Measurements from ENCODE around the gene CFAP46. TPM values are rescaled to one million over a fixed set of nuclear protein-coding genes. Genes with fewer than 3 reads are reported as not detected.

The CFAP46 gene
- total and polyA plus RNA-seq, 10 of the 15 experiments (the other 5 are each of a cell fraction or from before 2014, with no cell fraction given): 0.01 to 0.18 (median 0.03) TPM; not detected in 7

GRCh38 chr10:132911786-132912097 lies 30.6 kb downstream of the CFAP46 start (continued):
- TF ChIP-seq, protein P1, sequence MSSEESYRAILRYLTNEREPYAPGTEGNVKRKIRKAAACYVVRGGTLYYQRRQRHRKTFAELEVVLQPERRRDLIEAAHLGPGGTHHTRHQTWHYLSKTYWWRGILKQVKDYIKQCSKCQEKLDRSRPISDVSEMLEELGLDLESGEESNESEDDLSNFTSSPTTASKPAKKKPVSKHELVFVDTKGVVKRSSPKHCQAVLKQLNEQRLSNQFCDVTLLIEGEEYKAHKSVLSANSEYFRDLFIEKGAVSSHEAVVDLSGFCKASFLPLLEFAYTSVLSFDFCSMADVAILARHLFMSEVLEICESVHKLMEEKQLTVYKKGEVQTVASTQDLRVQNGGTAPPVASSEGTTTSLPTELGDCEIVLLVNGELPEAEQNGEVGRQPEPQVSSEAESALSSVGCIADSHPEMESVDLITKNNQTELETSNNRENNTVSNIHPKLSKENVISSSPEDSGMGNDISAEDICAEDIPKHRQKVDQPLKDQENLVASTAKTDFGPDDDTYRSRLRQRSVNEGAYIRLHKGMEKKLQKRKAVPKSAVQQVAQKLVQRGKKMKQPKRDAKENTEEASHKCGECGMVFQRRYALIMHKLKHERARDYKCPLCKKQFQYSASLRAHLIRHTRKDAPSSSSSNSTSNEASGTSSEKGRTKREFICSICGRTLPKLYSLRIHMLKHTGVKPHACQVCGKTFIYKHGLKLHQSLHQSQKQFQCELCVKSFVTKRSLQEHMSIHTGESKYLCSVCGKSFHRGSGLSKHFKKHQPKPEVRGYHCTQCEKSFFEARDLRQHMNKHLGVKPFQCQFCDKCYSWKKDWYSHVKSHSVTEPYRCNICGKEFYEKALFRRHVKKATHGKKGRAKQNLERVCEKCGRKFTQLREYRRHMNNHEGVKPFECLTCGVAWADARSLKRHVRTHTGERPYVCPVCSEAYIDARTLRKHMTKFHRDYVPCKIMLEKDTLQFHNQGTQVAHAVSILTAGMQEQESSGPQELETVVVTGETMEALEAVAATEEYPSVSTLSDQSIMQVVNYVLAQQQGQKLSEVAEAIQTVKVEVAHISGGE (CRISPR knock-in tag; IDR thresholded peaks at IDR 0.05): no peak
- TF ChIP-seq LARP7 (IDR thresholded peaks at IDR 0.05): no peak
- TF ChIP-seq ZNF217 (IDR thresholded peaks at IDR 0.05): no peak

DNA sequence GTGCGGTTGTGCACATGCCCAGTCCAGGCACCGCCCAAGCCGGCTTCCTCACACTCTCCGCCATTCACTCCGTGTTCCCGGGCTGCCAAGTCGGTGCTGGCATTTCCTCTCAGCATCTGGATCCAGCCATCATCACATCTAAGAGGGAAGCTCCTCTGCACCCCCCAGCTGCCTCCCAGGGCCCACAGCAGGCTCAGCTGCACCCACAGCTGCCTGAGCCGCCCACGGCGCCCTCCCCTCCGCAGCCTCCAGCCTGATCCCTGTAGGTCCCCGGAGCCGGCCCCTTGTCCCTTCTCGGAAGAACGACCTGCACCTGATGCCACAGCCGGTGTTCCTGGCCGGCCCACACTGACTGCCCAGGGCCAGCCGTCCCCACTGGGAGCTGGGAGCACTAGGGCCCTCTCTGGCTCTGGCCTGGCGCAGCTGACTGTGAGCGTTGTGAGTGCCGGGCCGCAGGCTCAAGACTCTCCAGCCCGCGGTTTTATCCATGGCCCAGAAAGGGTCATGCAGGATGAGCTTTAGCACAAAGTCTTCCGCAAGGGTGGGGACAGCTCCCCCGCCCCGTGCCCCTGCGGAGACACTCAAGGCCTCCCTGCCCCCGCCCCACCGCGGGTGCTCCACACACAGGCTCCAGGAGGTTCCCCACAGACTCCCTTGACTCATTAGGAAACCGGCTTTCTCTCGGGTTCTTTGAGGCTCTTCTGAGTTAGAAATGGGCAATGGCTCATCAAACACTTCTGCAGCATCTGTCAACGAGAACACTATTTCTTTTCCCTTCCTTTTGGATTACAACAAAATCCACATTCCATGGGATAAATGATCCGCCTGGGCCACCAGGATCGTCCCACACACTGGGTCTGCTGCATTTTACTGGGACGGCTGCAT lies 31.2 kb downstream of the CFAP46 start:
- Histone ChIP-seq H3K9ac (ENCODE audit: control insufficient read depth, insufficient read depth, low read length) (no peak overlapping the region), H3K27ac (ENCODE audit: control insufficient read depth, insufficient read depth) (no peak overlapping the region), H3K4me1 (ENCODE audit: control insufficient read depth, insufficient read depth, low read length) (no peaks in the 10 kb centered on the region), H3K27me3 (replicated peaks in 1 of 2; ENCODE audit: control insufficient read depth in 2 of 2, insufficient read depth in 2 of 2, low read length in 1 of 2) (no peaks in the 10 kb centered on the region; a peak in 1 of 4 replicates), H4K20me1 (ENCODE audit: control insufficient read depth, insufficient read depth) (no peaks in the 10 kb centered on the region), H3K79me2 (ENCODE audit: control insufficient read depth, insufficient read depth, low read length) (no peaks in the 10 kb centered on the region), H3K4me2 (ENCODE audit: control insufficient read depth, insufficient read depth) (no peak overlapping the region), H3K4me3 (no peak overlapping the region), H3K9me3 (replicated peaks; ENCODE audit: control insufficient read depth, insufficient read depth, low read length) (no peaks in the 10 kb centered on the region; the same call in 2 of the 3 replicates), H2AFZ (ENCODE audit: control insufficient read depth, low read depth, low read length) (no peak overlapping the region), H3K36me3 (ENCODE audit: control insufficient read depth in 2 of 2, insufficient read depth in 2 of 2, low read length in 1 of 2) (no peaks in the 10 kb centered on the region)
- no TSS peak for BruUV-seq (replicated peaks)
- FAIRE-seq (no peak), ATAC-seq (no peak), DNase-seq (ENCODE audit: low read depth, low spot score) (no peak)
- ChIA-PET SMC1A (ENCODE audit: uncharacterized antibody, unreplicated experiment) (no interaction called here), POLR2A (no interaction called here), RAD21 (ENCODE audit: unreplicated experiment) (no interaction called here), CTCF (no interaction called here)
- intact Hi-C loops (cut with micrococcal nuclease; ENCODE audit: unreplicated experiment) (no loop called here), in situ Hi-C loops (cut with MboI) (no loop called here)
- TF ChIP-seq SMAD1 (IDR thresholded peaks at IDR 0.05; ENCODE audit: low read depth, partially characterized antibody) (no peak), NR2C1 (IDR thresholded peaks at IDR 0.05) (no peak), CUX1 (IDR thresholded peaks at IDR 0.05; ENCODE audit: insufficient replicate concordance, low read depth, low read length) (no peak), IKZF2 (IDR thresholded peaks at IDR 0.05) (no peak)
- WGBS (ENCODE audit: insufficient coverage, insufficient replicate concordance, low lambda C conversion rate, missing lambda C conversion rate): 52% methylated on average over 36 of the region's 37 CpGs
